GM23338 (cell line): Measurements from ENCODE around the gene SLC25A41. TPM values are rescaled to one million over a fixed set of nuclear protein-coding genes. Genes with fewer than 3 reads are reported as not detected.

Source experiments
- ATAC-seq: fragments of 200-7000 bp; cut with Tn5 transposase; 3 replicates; pipeline ENCODE4 v1.9.1; 2020
- DNase-seq: peaks from one replicate; pipeline ENCODE4 v3.0.0-alpha.2; 2015; ENCODE audit warnings: low spot score
- H2AFZ ChIP-seq: fragments of 200-600 bp; sonication (generic); 2 replicates; pipeline ENCODE4 v1.8.0; 2016; ENCODE audit warnings: antibody characterized with exemption, mild to moderate bottlenecking, moderate library complexity
- H3F3A ChIP-seq: fragments of 200-600 bp; sonication (generic); replicated peaks from 2 replicates; pipeline ENCODE4 v1.8.0; 2017; ENCODE audit warnings: antibody characterized with exemption, mixed run types, low read depth
- H3K27ac ChIP-seq: fragments of 200-600 bp; sonication (generic); 2 replicates; pipeline ENCODE4 v1.6.1; 2016; ENCODE audit warnings: low read depth
- H3K27me3 ChIP-seq: fragments of 200-600 bp; sonication (generic); 2 replicates; pipeline ENCODE4 v1.8.0; 2016; ENCODE audit warnings: mild to moderate bottlenecking, mixed run types, moderate library complexity; ENCODE audit not compliant: insufficient read depth
- H3K36me3 ChIP-seq: fragments of 200-600 bp; sonication (generic); 2 replicates; pipeline ENCODE4 v1.8.0; 2016; ENCODE audit warnings: mild to moderate bottlenecking; ENCODE audit not compliant: insufficient read depth
- H3K4me1 ChIP-seq: fragments of 200-600 bp; sonication (generic); 2 replicates; pipeline ENCODE4 v1.8.0; 2016; ENCODE audit warnings: mild to moderate bottlenecking, moderate library complexity; ENCODE audit not compliant: insufficient read depth
- H3K4me2 ChIP-seq: fragments of 200-600 bp; sonication (generic); 2 replicates; pipeline ENCODE4 v1.7.1; 2017; ENCODE audit warnings: mixed run types
- H3K4me3 ChIP-seq: fragments of 200-600 bp; sonication (generic); 2 replicates; pipeline ENCODE4 v1.6.1; 2016; ENCODE audit warnings: mixed run types
- H3K79me2 ChIP-seq: fragments of 200-600 bp; sonication (generic); replicated peaks from 2 replicates; pipeline ENCODE4 v1.8.0; 2017; ENCODE audit warnings: mild to moderate bottlenecking; ENCODE audit not compliant: insufficient read depth
- H3K9me2 ChIP-seq: fragments of 200-600 bp; sonication (generic); 2 replicates; pipeline ENCODE4 v1.8.0; 2017; ENCODE audit not compliant: insufficient read depth
- H4K20me1 ChIP-seq: fragments of 200-600 bp; sonication (generic); replicated peaks from 2 replicates; pipeline ENCODE4 v1.8.0; 2017; ENCODE audit warnings: mild to moderate bottlenecking; ENCODE audit not compliant: insufficient read depth
- H3K27ac Mint-ChIP-seq: 2 replicates; pipeline ENCODE4 v1.8.0; 2020; ENCODE audit warnings: inconsistent platforms, mild to moderate bottlenecking, moderate library complexity, mixed read lengths
- H3K27me3 Mint-ChIP-seq: 3 replicates; pipeline ENCODE4 v1.8.0; 2022; ENCODE audit warnings: low read depth, mild to moderate bottlenecking, moderate library complexity, mixed read lengths, inconsistent platforms; ENCODE audit not compliant: insufficient read depth, poor library complexity
- H3K36me3 Mint-ChIP-seq: 3 replicates; pipeline ENCODE4 v1.8.0; 2021; ENCODE audit warnings: low read depth, mild to moderate bottlenecking, inconsistent platforms, moderate library complexity, mixed read lengths
- H3K4me1 Mint-ChIP-seq: 3 replicates; pipeline ENCODE4 v1.8.0; 2020; ENCODE audit warnings: mild to moderate bottlenecking, inconsistent platforms, mixed read lengths
- H3K4me3 Mint-ChIP-seq: 3 replicates; pipeline ENCODE4 v1.8.0; 2021; ENCODE audit warnings: moderate library complexity, mild to moderate bottlenecking, inconsistent platforms, mixed read lengths
- H3K9me3 Mint-ChIP-seq: 3 replicates; pipeline ENCODE4 v1.8.0; 2020; ENCODE audit warnings: moderate library complexity, mild to moderate bottlenecking, inconsistent platforms, mixed read lengths
- CREB1 ChIP-seq: fragments of 250-450 bp; sonication (Bioruptor Pico); IDR thresholded peaks from 2 replicates; pipeline ENCODE4 v1.5.0; 2020; ENCODE audit warnings: low read depth, mild to moderate bottlenecking, moderate library complexity
- CTCF ChIP-seq, 2 experiments: fragments of 200-600 bp in 1 of 2; sonication (generic) in 1 of 2; conservative IDR thresholded peaks; 2 replicates each; pipeline versions ENCODE4 v1.5.1 to v1.6.1; 2016 to 2017; ENCODE audit warnings: antibody characterized with exemption in 2 of 2, low read depth in 2 of 2, mild to moderate bottlenecking in 2 of 2, moderate library complexity in 1 of 2
- ETS1 ChIP-seq: IDR thresholded peaks from 2 replicates; pipeline ENCODE4 v1.6.1; 2016; ENCODE audit warnings: antibody characterized with exemption
- EZH2phosphoT487 ChIP-seq: fragments of 200-600 bp; sonication (generic); IDR thresholded peaks from one replicate; pipeline ENCODE4 v1.8.1; 2018; ENCODE audit warnings: antibody characterized with exemption; ENCODE audit not compliant: unreplicated experiment
- JUNB ChIP-seq: IDR thresholded peaks from one replicate; pipeline ENCODE4 v1.6.1; 2016; ENCODE audit warnings: antibody characterized with exemption; ENCODE audit not compliant: unreplicated experiment
- NANOG ChIP-seq: IDR thresholded peaks from 2 replicates; pipeline ENCODE4 v1.6.1; 2016; ENCODE audit warnings: antibody characterized with exemption, borderline replicate concordance
- POLR2AphosphoS5 ChIP-seq: IDR thresholded peaks from 2 replicates; pipeline ENCODE4 v1.6.1; 2016; ENCODE audit warnings: antibody characterized with exemption, low read depth
- REST ChIP-seq: IDR thresholded peaks from one replicate; pipeline ENCODE4 v1.6.1; 2018; ENCODE audit warnings: antibody characterized with exemption; ENCODE audit not compliant: unreplicated experiment
- ZNF114 ChIP-seq: fragments of 250-450 bp; sonication (Bioruptor Pico); IDR thresholded peaks from 2 replicates; pipeline ENCODE4 v1.5.0; 2020; ENCODE audit warnings: mild to moderate bottlenecking, moderate library complexity
- ZNF331 ChIP-seq: fragments of 250-450 bp; sonication (Bioruptor Pico); IDR thresholded peaks from 2 replicates; pipeline ENCODE4 v1.5.0; 2020; ENCODE audit warnings: low read depth, mild to moderate bottlenecking, moderate library complexity
- ZNF462 ChIP-seq: fragments of 250-450 bp; sonication (Bioruptor Pico); IDR thresholded peaks from 2 replicates; pipeline ENCODE4 v1.5.0; 2020; ENCODE audit warnings: mild to moderate bottlenecking, moderate library complexity
- polyA plus RNA-seq: library from polyadenylated mRNA; unstranded; fragments of >200 nt; fragmentation: Nextera tagmentation; extraction: Ambion mirVana; gene quantifications from 2 replicates; pipeline ENCODE4 v1.2.1, GENCODE V29; 2016
- total RNA-seq: library from RNA; depleted of rRNA; stranded (reverse); fragments of >200 nt; shearing (Covaris generic); gene quantifications from 2 replicates; pipeline ENCODE4 v1.2.3, GENCODE V29; 2014

The SLC25A41 gene
- total and polyA plus RNA-seq, 2 experiments from 2014 or later: 0.24 to 0.35 TPM

- Histone ChIP-seq H3K27me3 (no peaks in the 10 kb centered on the region), H3K4me1 (peaks cover 7% of the 10 kb centered on the region; the same call in 1 of the 2 replicates), H3K4me3 (peak within 1 kb of the TSS; percentile 99), H3K27ac (peak within 1 kb of the TSS; percentile 95), H2AFZ (peak within 1 kb of the TSS; percentile 86), H3K36me3 (peaks cover 6% of the 10 kb centered on the region; the same call in 1 of the 2 replicates), H4K20me1 (no peaks in the 10 kb centered on the region; the same call in 1 of the 2 replicates), H3F3A (peaks cover 6% of the 10 kb centered on the region; the same call in 1 of the 2 replicates), H3K9me2 (no peaks in the 10 kb centered on the region), H3K79me2 (peaks cover 20% of the 10 kb centered on the region), H3K4me2 (peak within 1 kb of the TSS; percentile 99)
- TF ChIP-seq REST: no peak
- no peak; a peak in 1 of 4 replicates for TF ChIP-seq CTCF (conservative IDR thresholded peaks at IDR 0.05; ENCODE audit: low read depth in 2 of 2)
- no peak for TF ChIP-seq ZNF331 (CRISPR knock-in tag)
- TF ChIP-seq EZH2phosphoT487: no peak
- peak; percentile 96 for TF ChIP-seq CREB1
- TF ChIP-seq ZNF114 (CRISPR knock-in tag): no peak
- peak; percentile 56 for TF ChIP-seq POLR2AphosphoS5
- no peak for TF ChIP-seq ZNF462 (CRISPR knock-in tag)
- TF ChIP-seq JUNB: no peak
- TF ChIP-seq ETS1: peak; percentile 73
- no peak for TF ChIP-seq NANOG
- Mint-ChIP-seq H3K36me3 (peaks cover 18% of the 10 kb centered on the region), H3K4me3 (peak within 1 kb of the TSS; percentile 97), H3K27ac (peak within 1 kb of the TSS; percentile 99), H3K27me3 (peaks cover 12% of the 10 kb centered on the region), H3K9me3 (no peaks in the 10 kb centered on the region; the same call in 2 of the 3 replicates), H3K4me1 (peaks cover 18% of the 10 kb centered on the region)
- peak; percentile 85 for ATAC-seq
- peak; percentile 97 for DNase-seq
Observed at GRCh38 chr19:6393074-6393982, 40.2 kb downstream of the SLC25A41 start, which contains the start of gene GTF2F1. TSS of gene GTF2F1 (minus strand) at chr19:6393164. CDS start at chr19:6392995, 169 bp downstream.
